Measurements from ENCODE around the gene FRS3. TPM values are rescaled to one million over a fixed set of nuclear protein-coding genes. Genes with fewer than 3 reads are reported as not detected.

The FRS3 gene
- total RNA-seq, 1 donor from 2014 or later, result 1.2 TPM

GRCh38 chr6:41791305-41791704 is 11.6 kb upstream of the FRS3 start:
- no peak for DNase-seq (ENCODE audit: low read depth, low spot score)

- DNase-seq (ENCODE audit: low read depth, low spot score), result no peak
These were observed 10.3 kb upstream of the FRS3 start for GRCh38 chr6:41790045-41790444.

GRCh38 chr6:41789390-41789724 is 9.7 kb upstream of the FRS3 start:
- no peak for DNase-seq (ENCODE audit: low read depth, low spot score)

- DNase-seq (ENCODE audit: low read depth, low spot score), result peak; percentile 85
These were observed 7.7 kb upstream of the FRS3 start, which contains the start of gene TOMM6 for GRCh38 chr6:41787219-41787917. TOMM6 (plus strand) TSS chr6:41787694; CDS start chr6:41787698, 4 bp downstream.

- no peak for DNase-seq (ENCODE audit: low read depth, low spot score)
These were observed 6.9 kb upstream of the FRS3 start for GRCh38 chr6:41786451-41787218.

- no peak for DNase-seq (ENCODE audit: low read depth, low spot score)
These were observed 6.2 kb upstream of the FRS3 start for GRCh38 chr6:41785689-41786450.

GRCh38 chr6:41785254-41785653 is 5.6 kb upstream of the FRS3 start:
- no peak for DNase-seq (ENCODE audit: low read depth, low spot score)

- DNase-seq (ENCODE audit: low read depth, low spot score), result no peak
These were observed 5.0 kb upstream of the FRS3 start for GRCh38 chr6:41784581-41785171.

- DNase-seq (ENCODE audit: low read depth, low spot score), result no peak
These were observed 3.5 kb upstream of the FRS3 start for GRCh38 chr6:41783106-41783780.

- DNase-seq (ENCODE audit: low read depth, low spot score), result no peak
These were observed 1.6 kb upstream of the FRS3 start for GRCh38 chr6:41781366-41781730.

- DNase-seq (ENCODE audit: low read depth, low spot score), result no peak
These were observed 1.1 kb upstream of the FRS3 start, which contains the start of gene PRICKLE4 for GRCh38 chr6:41780551-41781365. PRICKLE4 (plus strand) TSS chr6:41780782; CDS start chr6:41783474, 2,692 bp downstream.

GRCh38 chr6:41779336-41779735 is 364 bp downstream of the FRS3 start:
- no peak for DNase-seq (ENCODE audit: low read depth, low spot score)

- DNase-seq (ENCODE audit: low read depth, low spot score), result no peak
These were observed 805 bp downstream of the FRS3 start for GRCh38 chr6:41778895-41779294.

- no peak for DNase-seq (ENCODE audit: low read depth, low spot score)
These were observed 2.0 kb downstream of the FRS3 start for GRCh38 chr6:41777551-41778285.

GRCh38 chr6:41775293-41775882 is 4.3 kb downstream of the FRS3 start:
- DNase-seq (ENCODE audit: low read depth, low spot score), result no peak

GRCh38 chr6:41774841-41775240 is 4.9 kb downstream of the FRS3 start:
- no peak for DNase-seq (ENCODE audit: low read depth, low spot score)

GRCh38 chr6:41771058-41771983 is 8.4 kb downstream of the FRS3 start:
- DNase-seq (ENCODE audit: low read depth, low spot score), result no peak

- DNase-seq (ENCODE audit: low read depth, low spot score), result no peak
These were observed 9.2 kb downstream of the FRS3 start for GRCh38 chr6:41770381-41771057.

Data from pulmonary artery endothelial cell (primary cell).